Germinal center (tissue), 1 donor: ENCODE results near the gene CCNF.

Experiments used
- DNase-seq: peaks from one replicate; pipeline ENCODE4 v3.0.0; 2012; ENCODE audit warnings: mixed read lengths, low spot score

The CCNF gene

DNA sequence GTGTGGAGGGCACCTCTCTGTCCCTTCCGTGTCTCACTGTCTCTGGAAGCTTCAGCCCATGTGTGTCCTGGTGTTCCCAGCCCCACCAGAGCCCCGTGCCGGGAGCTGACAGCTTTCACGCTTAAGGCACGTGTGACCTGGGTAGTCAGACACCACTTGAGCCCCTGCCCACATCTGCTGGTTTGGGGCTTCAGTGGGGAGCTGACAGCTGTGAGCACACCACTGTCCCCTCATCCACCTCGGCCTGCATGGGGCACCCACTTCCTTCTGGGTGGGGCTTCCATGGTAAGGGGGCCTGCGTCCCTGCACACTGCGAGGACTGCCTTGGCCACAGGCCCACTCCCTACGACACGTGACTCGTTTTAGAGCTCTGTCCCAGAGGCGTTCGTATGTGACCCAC is 28.0 kb downstream of the CCNF start:
- no peak for DNase-seq

DNA sequence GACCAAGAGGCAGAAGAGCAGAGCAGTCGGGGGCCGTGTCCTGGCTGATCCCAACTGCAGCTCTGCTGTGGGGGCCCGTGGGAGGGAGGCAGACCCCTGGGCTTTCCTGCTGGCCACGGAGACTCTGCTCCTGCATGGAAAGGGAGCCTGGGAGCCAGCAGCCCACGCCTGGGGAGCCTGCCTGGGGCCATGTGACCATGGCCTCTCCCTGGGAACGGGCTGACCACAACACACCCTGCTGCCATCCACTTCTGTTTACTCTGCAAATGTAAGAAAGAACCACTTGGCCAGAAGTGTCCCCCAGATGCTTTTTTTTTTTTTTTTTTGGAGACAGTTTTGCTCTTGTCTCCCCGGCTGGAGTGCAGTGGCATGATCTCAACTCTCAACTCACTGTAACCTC is 28.7 kb downstream of the CCNF start:
- no peak for DNase-seq

DNA sequence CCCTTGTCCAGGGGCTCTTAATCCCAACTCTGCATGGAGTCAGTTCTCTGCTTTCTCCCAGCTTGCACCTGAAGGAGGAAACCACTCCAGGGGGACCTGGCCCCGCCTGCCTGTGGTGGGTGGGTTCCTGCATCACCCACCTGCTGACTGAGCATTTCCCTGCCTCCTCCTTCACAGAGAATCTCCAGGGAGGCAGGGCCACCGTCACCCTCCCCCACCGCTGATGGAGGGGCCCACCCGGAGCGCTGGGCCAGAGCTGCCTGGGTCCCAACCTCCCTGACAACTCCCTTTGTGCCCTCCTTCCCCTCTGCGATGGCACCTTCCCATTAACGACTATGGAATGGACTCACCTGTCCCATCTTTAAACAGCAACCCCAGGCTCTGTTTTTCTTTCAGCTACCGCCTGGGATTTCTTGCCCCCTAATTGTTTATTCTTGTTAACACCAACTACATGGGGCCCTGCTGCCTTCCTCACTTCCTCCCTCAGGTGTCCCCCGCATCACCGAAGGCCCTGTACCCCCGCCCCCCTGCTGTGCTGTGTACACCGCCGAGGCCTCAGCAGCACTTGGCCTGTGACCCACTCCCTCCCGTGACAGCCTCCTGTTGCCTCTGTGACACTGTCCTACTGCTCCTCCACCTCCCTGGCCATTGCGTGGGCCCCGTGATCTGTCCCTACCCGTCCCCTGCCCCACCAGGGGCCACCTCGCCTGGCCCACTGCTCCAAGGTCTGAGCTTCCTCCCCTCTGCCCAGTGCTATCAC is 29.8 kb downstream of the CCNF start:
- DNase-seq = peak; percentile 24

DNA sequence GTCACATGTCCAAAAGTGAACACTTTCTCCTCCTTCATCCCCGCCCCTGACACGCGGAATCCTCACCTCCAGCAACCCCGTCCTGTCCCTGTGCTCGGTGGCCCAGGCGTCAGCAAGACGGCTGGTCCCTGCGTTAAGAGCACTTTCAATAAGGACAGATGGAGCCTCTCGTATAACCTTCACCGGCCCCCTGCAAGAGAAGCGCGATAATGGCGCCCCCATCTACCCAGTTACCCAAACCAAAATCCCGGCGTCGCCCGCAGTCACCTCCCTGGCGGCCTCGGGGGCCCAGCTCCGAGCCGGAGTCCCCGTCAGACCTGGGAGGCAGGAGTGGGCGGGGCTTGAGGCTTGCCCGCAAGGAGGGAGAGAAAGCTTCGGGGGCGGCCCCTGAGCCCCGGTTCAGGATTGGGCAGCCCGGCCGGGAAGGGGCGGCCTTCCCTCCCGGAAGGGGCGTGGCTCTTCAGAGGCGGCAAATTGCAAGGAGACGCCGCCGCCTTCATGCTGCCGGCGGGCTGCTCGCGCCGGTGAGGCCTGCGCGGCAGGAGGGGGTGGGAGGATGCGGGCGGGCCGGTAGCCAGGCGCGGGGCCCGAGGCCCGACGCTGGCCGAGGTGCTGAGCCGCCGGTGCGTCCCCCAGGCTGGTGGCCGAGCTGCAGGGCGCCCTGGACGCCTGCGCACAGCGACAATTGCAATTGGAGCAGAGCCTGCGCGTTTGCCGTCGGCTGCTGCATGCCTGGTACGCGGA is 30.6 kb downstream of the CCNF start, which contains the start of gene TEDC2:
TSS of gene TEDC2 (plus strand) at position 463 of the 744 bp plus-strand sequence. CDS start at position 499, 36 bp downstream.
- peak; percentile 99 for DNase-seq

DNA sequence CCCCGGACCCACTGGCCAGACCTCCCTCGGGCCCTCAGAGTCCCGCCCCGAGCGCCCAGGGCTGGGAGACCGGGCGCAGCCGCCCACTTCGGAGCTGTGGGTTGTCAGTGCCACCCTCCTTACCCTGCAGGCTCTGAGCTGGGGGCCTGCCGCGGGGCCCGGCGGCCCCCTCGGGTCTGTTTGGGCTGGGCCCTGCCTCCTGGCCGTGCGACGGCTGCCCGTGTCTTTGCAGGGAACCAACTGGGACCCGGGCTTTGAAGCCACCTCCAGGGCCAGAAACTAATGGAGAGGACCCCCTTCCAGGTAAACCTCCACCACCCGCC is 31.1 kb downstream of the CCNF start:
- DNase-seq = no peak

DNA sequence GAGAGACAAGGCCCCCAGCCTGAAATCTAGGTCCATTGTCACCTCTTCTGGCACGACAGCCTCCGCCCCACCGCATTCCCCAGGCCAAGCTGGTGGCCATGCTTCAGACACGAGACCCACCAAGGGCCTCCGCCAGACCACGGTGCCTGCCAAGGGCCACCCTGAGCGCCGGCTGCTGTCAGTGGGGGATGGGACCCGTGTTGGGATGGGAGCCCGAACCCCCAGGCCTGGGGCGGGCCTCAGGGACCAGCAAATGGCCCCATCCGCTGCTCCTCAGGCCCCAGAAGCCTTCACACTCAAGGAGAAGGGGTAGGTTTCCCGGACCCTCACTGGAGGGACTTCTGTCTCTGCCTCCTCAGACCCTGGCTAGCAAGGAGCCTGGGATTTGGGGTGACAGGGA is 31.7 kb downstream of the CCNF start:
- DNase-seq = no peak

DNA sequence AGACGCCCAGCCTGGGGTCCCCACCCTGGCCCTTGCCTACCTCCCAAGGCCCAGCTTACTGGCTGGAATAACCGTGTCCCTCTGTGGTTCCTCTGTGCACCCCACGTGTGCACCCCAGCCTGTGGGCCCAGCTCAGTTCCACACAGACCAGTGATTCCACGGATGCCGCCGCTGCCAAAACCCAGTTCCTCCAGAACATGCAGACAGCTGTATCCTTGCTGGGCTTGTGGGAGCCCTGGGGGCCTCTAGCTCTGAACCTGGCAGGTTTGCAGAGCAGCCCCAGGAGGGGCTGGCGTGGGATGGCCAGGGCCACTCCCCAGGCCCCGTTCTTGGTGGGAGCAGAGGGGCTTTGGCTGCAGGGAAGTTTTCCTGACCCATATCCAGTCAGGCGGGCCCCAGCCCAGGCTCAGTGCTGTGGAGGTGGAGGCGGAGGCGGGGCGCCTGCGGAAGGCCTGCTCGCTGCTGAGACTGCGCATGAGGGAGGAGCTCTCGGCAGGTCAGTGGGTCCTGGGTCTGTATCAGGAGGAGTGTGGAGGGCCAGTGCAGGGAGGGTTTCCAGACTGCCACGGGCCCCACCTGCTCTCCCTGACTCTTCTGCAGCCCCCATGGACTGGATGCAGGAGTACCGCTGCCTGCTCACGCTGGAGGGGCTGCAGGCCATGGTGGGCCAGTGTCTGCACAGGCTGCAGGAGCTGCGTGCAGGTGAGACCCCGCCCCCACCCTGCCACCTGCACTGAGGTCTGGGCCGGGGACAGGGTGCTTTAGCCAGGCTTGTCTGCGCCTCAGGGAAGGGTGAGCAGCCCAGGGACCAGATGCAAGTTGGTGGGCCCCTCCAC is 33.0 kb downstream of the CCNF start:
- no peak for DNase-seq

DNA sequence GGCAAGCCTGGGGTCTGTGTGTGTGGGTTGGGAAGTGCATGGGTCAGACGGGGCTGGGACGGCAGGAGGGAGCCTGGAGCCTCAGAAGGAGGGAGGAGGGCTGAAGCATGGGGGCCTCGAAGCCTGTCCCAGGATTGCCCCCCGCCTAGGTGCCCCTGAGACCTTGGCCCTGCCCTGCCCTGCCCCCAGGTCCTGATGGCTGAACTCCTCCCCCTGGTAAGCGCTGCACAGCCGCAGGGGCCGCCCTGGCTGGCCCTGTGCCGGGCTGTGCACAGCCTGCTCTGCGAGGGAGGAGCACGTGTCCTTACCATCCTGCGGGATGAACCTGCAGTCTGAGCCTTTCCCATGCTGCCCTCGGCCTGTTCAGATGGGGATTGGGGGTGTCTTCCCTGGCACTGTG is 35.1 kb downstream of the CCNF start:
- no peak for DNase-seq

DNA sequence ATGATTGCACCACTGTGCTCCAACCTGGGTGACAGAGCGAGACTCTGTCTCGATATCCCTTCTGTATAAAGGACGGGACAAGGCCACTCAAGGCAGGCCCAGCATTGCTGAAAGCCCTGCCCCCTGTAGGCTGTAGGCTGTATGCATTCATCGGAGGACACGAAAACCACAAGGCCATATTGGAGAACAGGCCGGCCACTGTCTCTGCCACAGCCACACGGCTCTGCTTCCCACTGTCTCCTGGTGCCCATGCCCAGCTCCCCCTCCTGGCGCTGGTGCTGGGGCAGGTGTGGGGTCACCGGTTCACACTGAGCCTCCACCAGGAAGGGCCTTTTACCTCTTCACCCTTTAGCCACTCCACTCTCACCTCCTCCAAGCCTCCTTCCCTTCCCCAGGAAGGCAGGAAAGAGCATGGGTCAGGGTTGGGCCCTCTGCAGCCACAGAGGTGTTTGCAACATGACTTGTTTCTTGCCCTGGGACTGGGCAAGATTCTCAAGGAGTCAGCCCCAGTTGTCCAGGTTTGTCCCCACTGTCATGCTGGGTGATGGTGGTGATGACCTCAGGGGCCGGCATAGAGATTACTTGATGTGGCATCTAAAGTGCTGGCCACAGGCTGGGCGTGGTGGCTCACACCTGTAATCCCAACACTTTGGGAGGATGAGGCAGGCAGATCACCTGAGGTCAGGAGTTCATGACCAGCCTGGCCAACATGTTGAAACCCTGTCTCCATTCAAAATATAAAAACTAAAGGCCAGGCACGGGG is 36.6 kb downstream of the CCNF start:
- no peak for DNase-seq

DNA sequence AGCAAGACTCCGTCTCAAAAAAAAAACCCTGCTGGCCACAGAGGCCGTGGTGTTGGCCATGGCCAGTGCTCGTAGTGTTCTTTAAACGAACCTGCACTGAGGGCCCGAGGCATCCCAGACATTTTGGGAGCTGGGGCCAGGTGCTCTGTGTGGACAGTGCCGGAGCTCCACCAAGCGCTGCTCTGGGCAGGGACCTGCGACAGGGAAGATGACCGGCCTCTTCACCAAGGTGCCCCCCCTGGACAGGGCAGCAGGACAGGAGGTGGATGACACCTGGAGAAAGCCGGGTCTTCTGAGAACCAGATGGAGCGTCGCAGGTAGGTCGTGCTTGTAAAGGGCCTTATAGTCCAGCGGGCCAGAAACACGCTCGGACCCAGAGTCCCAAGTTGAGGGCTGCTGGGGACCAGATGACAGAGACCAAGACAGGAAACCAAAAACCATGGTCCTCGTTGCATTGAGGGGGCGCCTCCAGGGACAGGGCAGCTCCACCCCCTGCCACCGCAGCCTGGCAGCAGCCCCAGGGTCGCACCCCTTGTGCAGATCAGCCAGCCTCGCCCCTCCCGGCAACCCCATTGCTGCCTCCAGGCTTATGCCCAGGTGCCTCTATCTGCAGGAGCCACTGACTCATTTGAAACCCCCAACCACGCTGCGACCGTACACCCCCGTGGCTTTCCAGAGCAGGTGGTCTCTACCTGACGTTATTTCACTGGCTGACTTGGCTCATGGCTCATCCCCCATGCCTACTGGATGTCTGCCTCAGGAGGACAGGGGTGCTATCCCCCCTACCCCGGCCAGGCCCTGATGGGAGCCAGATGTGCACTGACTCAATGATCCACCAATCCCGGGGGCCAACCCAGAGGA is 37.6 kb downstream of the CCNF start:
- no peak for DNase-seq

DNA sequence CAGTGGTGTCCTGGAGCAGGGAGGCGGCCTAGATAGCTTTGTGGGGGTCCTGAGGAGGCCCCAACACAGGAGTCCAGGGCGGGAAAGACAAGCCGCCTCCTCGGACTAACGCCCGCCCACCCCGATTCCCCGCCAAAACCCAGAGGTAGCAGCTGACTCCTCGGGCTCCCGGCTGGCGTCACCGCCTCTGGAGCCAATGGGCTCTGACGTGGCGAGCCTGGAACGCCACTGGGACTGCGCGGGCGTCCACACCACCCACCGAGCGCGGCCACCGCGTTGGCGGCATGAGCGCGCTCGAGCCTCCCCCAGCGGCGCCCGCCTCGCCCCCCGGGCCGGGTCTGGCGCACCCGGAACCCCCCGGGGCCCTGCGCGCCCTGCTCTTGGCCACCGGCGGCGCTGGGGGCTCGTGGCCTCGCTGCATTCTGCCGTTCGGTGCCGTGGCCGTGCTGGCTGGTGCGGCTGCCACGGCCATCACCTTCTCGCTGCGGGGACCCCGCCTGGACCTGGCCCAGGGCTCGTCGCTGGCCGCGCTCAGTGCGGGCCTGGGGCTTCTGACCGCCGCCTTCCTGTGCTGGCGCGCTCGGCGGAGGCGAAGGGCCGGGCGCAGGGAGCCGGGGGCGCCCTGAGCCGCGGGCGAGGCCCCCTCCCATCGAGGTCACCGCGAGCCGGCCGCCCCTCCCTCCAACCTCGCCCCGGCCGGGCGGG is 38.4 kb downstream of the CCNF start:
- no peak for DNase-seq

DNA sequence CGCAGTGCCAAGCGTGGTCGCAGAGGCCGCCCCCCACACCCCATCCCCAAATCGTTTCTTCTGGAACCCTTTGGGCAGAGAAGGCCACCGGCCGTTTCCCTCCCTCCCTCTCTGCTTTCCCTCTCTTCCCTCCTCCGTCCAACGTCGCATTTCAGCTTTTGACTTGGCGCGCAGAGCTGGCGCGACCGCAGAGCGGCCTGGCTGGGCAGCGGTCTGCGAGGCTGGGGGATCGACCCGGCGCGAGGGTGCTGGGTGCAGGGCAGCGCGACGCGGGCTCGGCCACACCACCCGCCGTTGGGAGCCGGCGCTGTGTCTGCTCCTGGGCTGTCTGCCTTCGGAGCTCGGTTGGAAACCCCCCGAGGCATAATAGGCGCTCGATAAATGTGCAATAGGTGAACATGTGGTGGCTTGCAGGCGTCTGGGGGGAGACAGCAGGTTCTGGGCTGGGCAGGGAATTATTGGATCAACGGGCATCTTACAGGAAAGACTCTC is 39.0 kb downstream of the CCNF start:
- no peak for DNase-seq

DNA sequence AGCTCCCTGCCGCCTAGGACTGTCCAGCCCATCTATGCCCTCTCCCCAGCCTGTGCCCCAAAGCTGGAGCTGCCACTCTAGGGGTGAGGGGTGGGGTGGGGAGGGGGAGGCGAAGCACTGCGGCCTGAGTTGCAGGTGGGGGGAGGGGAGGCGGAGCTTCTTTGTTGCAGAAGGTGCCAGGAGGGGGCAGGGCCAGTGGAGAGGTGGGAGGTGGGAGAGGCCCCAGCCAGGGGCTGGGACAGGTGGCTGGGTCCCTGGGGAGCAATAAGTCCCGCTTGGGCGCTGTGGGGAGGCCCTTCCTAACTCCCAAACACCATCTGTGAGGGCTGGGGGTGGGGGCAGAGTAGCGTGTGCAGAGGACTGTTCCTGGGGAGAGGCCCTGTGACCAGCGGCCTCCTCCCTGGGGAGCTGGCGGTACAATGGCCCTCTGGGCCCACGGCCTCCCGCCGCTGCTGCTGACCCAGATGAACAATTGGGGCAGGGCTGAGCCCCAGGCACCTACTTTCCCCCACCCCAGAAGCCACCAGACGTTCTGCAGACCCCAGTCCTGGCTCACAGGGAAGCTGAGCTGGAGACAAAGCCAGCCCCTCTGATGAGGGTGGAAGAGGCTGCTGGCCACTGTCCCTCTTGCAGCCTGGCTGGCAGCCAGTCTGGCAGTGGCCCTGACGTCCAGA is 39.6 kb downstream of the CCNF start:
- DNase-seq = peak; percentile 92

DNA sequence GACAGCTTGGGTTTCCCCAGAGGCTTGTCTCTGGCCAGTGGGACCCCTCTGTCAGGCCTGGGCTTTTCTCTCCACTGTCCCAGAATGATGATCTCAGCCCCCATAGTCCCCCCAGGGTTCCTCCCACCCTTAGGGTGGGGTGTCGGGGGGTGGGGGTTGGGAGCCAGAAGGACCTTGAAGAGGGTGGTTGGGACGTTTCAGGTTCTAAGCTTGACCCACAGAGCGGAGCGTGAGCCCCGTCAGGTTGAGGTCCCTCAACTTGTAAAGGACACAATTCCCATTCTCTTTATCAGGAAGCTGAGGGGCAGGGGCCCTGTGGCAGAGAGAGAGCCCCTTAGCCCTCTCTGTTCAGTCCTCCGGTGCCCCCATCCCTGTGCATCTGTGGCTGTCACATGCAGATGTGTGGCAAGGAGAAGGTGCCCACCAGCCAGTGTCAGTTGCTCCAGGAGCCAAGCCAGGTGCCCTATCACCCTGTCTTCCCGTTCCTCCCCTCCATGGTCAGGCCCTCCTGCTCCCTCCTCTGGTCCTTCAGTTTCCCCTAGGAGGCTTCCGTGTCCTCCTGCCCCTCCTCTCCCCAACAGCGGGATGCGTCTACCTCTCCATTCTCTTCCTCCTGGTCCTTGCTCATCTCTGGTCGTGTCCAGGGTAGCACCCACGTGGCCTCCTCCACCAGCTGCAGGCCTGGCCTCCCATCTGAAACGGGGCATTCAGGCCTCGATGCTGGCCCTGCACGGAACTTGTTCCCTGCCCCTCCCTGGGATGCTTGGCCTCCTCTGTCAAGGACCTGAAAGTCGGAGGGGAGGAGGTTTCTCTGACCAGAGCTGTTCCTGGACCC is 40.4 kb downstream of the CCNF start:
- DNase-seq = no peak

DNA sequence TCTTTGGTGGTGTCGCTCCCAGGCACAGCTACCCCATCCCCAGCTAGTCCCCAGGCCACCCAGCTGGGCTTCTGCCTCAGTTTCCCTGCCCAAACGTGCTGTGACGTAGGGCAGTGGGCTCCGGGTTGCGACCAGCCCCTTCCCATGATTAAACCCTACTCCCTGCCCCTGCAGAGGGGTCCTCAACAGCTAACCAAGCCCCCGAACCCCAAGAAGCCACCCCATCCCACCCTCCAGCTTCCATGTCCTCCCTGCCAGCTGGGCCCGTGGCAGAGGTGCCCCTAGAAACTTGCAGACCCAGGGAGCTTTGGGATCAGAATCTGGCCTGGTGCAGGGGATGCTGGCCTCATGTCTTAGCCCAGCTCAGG is 41.0 kb downstream of the CCNF start:
- DNase-seq = no peak

DNA sequence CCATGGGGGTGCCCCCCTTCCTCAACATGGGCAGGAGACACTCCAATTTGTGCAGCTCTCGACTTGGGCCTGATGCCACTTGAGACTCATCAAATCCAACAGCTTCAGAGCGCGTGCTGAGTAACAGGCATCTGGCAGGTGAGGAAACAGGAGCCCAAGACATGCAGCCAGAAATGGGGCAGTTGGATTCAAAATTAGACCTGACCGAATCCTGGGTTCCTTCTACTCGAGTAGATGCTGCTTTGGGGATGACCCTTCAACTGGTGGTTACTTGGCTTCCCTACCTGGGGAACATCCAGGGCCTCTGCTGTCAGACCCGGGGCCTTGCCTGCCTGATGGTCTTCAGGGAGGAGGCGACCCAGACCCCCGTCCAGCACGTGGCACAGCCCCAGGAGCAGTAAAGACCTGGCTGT is 41.4 kb downstream of the CCNF start:
- no peak for DNase-seq

DNA sequence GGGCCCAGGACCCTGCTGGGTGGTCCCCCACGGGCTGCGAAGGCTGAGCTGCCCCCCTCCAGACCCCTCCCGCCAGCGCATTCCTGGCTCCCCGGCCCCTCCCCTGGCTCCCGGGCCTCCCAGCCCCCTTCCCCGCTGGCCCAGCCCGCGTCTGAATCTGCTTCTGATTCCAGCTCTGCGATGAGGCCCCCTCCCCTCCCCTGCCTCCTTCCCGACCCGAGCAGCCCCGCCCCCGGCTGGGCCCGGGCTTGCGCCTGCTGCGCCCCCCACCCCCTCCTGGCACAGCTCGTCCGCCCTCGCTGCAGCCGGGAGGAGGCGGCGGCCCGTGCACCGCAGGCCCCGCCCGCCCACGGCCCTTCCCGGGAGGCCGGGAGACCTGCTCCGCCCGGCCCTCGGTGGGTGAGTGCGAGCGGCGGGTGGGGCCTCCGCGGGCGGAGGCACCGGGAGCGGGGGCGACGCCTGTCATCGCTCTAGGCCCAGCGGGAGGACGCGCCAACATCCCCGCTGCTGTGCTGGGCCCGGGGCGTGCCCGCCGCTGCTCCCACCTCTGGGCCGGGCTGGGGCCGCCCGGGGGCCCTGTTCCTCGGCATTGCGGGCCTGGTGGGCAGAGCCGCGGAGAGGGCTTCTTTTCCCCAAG is 41.9 kb downstream of the CCNF start, which contains the start of gene NTN3:
TSS of gene NTN3 (plus strand) at position 282 of the 637 bp plus-strand sequence. CDS start 405 bp downstream, outside the sequence.
- DNase-seq = no peak
